ENCODE results near the gene FAM131C.

FAM131C gene

DNA sequence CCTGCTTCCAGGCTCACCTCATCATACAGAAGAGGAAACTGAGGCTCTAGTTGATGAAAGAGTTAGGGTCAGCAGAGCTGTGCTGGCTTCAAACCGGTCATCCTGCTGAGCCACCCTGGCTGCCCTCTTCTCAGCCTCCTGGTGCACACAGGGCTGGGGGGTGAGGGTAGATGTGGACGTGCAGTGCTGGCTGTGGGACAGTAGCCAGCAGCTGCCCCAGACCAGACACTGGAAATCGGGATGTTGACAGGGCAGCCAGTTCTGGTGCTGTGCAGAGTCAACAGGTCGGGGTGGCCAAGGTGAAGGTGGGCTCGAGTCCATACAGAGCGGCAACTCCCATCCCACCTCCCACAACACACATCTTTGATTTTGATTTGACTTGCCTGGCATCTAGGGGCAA is 53.1 kb downstream of the FAM131C start:
- DNase-seq (ENCODE audit: low read depth) = no peak
- H3K4me3 ChIP-seq (ENCODE audit: low read length) = no peak overlapping the region
- TF ChIP-seq, protein P1, sequence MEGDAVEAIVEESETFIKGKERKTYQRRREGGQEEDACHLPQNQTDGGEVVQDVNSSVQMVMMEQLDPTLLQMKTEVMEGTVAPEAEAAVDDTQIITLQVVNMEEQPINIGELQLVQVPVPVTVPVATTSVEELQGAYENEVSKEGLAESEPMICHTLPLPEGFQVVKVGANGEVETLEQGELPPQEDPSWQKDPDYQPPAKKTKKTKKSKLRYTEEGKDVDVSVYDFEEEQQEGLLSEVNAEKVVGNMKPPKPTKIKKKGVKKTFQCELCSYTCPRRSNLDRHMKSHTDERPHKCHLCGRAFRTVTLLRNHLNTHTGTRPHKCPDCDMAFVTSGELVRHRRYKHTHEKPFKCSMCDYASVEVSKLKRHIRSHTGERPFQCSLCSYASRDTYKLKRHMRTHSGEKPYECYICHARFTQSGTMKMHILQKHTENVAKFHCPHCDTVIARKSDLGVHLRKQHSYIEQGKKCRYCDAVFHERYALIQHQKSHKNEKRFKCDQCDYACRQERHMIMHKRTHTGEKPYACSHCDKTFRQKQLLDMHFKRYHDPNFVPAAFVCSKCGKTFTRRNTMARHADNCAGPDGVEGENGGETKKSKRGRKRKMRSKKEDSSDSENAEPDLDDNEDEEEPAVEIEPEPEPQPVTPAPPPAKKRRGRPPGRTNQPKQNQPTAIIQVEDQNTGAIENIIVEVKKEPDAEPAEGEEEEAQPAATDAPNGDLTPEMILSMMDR (conservative IDR thresholded peaks at IDR 0.05; ENCODE audit: low read depth, low read length) = no peak

GRCh38 chr1:16019644-16020277 is 53.7 kb downstream of the FAM131C start:
- H3K4me3 ChIP-seq (ENCODE audit: low read length) = no peak overlapping the region
- no peak for DNase-seq (ENCODE audit: low read depth)
- TF ChIP-seq, protein P1 (conservative IDR thresholded peaks at IDR 0.05; ENCODE audit: low read depth, low read length) = no peak

DNA sequence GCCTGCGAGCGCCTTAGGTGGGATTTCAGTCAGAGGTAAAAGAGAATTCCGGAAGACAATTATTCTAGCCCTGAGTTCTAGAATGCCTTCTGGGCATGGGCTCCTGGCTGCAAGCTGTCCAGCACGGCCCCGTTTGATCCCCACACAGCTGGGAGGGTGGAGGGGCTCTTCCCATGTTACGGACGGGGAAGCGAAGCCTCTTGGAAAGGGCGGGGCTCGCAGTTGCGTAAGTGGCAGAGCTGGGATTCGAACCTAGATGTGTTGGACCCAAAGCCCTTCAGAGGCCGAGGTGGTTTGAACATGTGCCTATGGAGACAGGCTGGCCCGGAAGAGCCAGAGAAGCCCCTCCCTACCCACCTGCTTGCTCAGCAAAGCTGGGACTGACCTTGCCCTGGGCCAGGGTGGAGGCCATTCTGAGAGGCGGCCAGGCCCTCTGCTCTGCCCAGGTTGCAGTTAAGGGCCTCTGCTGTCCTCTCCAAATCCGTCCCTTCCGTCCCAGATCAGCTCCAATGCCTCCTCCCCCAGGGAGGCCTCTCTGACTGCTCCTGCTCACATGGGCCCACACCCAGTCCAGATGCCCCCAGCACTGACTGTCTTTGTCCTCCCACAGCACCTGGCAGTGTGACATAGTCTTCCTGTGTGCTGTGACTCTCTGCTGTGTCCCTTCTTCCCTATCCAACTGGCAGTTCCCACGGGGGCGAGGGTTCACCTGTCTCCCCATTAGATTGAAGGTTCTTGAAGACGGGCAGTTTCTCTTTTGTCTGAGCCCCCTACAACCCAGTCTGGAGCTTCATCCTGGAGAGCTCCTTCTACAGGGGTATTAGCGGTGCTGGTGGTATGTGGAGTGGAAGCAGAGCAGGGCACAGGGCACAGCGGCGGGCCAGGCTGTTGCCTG is 54.5 kb downstream of the FAM131C start:
- TF ChIP-seq, protein P1 (conservative IDR thresholded peaks at IDR 0.05; ENCODE audit: low read depth, low read length) = no peak
- no peak overlapping the region for H3K4me3 ChIP-seq (ENCODE audit: low read length)
- DNase-seq (ENCODE audit: low read depth) = peak; percentile 32

DNA sequence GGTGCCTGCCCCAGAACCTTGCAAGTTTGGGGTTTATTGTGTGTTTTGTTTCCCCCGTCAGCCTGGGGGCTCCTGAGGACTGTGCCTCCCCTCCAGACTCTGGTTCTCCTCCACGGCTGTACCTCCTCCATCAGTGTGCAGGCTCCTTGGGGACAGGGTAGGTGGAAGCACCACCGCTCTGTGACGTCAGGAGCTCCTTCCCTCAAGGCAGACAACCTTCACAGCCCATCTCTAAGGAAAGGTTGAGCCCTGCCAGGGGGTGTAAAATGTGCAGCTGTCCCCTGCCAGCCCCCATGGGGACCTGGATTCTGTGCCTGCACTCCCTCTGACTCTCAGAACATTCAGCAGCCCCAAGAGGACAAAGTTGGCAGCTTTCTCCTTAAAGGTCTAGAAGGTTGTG is 55.1 kb downstream of the FAM131C start:
- TF ChIP-seq, protein P1 (conservative IDR thresholded peaks at IDR 0.05; ENCODE audit: low read depth, low read length) = no peak
- no peak for DNase-seq (ENCODE audit: low read depth)
- H3K4me3 ChIP-seq (ENCODE audit: low read length) = no peak overlapping the region

- H3K4me3 ChIP-seq (ENCODE audit: low read length) = peak within 1 kb of the TSS; percentile 29
- TF ChIP-seq, protein P1 (conservative IDR thresholded peaks at IDR 0.05; ENCODE audit: low read depth, low read length) = peak; percentile 15
Observed at GRCh38 chr1:16017461-16018303, 55.8 kb downstream of the FAM131C start, which contains the start of gene HSPB7. Gene HSPB7 (minus strand): TSS chr1:16018043. CDS start chr1:16017963, 80 bp downstream.

GRCh38 chr1:16017076-16017460 is 56.4 kb downstream of the FAM131C start:
- DNase-seq (ENCODE audit: low read depth) = no peak
- TF ChIP-seq, protein P1 (conservative IDR thresholded peaks at IDR 0.05; ENCODE audit: low read depth, low read length) = no peak
- peak overlapping the region; percentile 29 for H3K4me3 ChIP-seq (ENCODE audit: low read length)

More at GRCh38 chr1:16017461-16018303, 55.8 kb downstream of the FAM131C start, which contains the start of gene HSPB7:
- DNase-seq (ENCODE audit: low read depth) = peak; percentile 53

All from retinal pigment epithelial cell (primary cell).